GM19467 (cell line): Measurements from ENCODE around the gene SGMS1.
"Not testable (repeated sequence)": the region's sequence is repeated elsewhere in the genome, so short reads cannot be mapped to it uniquely, and the experiment has no call there.

Source experiments
- ATAC-seq: cut with Tn5 transposase; IDR thresholded peaks from one replicate; pipeline ENCODE4 v1.9.1; 2021; ENCODE audit warnings: mild to moderate bottlenecking, moderate library complexity; ENCODE audit not compliant: unreplicated experiment

Gene SGMS1

DNA sequence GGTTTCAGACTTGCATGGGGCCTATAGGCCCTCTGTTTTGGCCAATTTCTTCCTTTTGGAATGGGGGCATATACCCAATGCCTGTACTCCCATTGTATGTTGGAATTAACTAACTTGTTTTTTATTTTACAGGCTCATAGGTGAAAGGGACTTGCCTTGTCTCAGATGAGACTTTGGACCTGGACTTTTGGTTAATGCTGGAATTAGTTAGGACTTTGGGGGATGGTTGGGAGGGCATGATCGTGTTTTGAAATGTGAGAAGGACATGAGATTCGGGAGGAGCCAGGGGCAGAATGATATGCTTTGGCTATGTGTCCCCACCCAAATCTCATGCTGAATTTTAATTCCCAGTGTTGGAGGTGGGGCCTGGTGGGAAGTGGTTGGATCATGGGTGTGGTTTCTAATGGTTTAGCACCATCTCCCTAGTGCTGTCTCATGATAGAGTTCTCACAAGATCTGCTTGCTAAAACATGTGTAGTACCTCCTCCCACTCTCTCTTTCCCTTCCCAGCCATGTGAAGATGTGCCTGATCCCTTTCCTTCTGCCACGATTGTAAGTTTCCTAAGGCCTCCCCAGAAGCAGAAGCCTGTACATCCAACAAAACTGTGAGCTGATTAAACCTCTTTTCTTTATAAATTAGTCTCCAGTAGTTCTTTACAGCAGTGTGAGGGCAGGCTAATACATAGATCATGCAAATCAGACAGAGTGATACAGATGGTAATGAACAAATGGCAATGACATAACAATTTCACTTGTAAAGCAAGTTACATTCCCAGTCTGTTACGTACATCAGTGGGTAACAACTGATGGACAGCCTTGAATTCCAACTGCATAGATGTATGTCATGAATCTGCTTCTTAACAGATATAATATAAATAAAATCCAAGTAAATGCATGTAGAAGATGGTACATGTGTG, 146.2 kb downstream of the SGMS1 start:
- ATAC-seq = no peak

- no peak for ATAC-seq
These were observed 150.0 kb downstream of the SGMS1 start for GRCh38 chr10:50473756-50474155.

DNA sequence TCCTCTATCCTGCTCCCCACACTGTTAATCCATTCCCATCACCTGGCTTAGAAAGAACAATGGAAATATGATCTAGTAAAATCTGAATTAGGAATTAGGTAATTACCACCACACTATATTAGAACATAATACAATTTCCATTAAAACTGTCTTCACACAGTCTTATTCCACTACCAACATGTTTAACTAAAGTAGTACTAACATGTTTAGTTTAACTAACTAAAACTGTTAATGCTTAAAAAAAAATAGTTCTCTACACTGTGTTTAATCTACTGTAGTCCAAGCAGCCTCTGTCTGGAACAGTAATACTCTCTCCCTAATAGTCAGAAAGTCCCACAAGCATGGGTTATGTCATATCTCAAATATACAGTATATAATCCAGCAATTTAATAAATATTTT, 150.8 kb downstream of the SGMS1 start:
- ATAC-seq = no peak

- no peak for ATAC-seq
These were observed 152.2 kb downstream of the SGMS1 start for GRCh38 chr10:50471583-50471975.

DNA sequence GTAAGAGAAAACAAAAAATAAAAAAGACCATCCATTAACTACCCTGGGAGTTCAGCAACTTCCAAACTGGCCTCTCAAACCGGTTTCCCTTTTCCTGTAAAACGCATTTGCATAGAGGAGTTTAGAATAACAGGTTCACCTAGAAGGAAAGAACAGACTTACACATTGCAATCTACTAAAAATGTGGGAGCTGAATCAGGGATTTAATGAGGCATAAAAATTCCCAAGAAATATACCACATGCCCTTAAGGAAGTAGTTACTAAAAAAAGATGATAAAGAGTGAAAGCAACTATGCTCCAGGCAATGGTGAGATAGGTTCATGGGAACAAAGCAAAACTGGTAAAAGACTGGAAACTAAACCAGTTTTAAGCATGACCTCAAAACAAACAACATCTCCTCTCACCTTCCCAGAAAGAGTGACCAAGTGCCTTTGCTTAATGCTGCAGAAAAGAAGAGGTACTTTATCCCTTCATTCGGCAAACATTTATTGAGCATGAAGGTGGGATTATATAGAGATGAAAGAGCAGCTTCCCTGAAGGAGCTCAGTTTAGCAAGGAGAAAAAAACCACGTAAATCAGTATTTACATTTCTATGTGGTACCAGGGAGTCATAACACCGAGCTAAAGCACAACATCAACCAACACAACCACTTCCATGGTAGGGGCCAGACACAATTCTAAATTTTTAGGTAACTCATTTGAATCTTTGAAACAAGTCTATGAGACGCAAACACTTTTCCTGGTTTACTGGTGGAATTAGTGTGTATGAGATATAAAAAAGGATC, 152.8 kb downstream of the SGMS1 start:
- no peak for ATAC-seq

- peak; percentile 53 for ATAC-seq
These were observed 153.4 kb downstream of the SGMS1 start for GRCh38 chr10:50470345-50470744.

DNA sequence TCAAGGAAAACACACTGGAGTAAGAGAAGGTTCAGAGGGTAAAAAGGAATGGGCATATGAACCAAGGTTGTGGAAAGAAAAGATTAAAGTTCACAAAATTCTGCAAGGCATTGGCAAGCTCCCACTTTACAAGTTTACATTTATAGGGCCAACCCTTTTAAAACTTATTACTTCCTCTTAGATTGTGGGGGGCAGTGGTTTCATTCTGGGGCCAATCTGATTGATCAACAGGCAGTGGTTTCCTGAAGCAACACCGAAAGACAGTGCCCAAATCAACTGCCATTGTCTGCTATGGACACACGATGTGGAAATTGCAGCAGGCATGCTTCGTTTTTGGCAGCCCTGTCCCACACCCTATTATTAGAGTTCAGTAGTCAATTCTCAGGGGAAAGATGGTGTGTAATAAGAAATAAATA, 154.0 kb downstream of the SGMS1 start:
- no peak for ATAC-seq

DNA sequence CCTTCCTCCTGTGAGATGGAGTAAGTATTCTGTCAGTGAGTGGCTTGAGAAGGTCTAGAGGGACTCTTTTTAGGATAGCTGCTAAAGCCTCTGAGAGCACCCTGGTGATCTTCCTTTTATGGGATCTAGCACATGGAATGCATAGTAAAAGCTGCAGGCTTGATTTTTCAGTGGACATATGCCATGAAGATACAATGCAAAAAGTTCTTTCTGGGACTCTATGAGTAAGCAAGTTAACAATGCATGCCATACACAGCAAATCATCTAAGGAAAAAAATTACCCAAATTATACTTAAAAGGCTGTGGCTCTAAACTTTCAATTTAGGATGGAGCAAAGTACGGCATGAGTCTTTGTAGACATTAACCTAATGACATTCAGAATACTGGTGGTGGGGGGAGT, 154.5 kb downstream of the SGMS1 start:
- ATAC-seq = no peak

DNA sequence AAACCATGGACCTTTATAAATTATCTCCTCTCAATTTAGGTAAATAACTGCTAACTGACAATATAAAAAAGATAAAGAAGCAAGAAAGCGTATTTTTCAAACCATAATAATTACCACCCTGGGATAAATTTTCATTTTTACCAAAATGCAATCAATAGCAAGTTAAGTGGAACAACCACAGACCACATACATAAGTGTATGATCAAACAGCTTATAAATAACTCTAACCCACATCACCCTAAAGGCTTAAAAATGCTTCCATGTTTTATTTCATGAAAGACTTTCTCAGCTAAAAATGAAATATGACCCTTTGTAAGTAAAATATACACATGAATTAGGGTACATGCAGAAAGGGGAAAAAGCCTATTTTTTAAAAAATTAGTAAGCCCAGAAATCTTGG, 156.5 kb downstream of the SGMS1 start:
- ATAC-seq = no peak

DNA sequence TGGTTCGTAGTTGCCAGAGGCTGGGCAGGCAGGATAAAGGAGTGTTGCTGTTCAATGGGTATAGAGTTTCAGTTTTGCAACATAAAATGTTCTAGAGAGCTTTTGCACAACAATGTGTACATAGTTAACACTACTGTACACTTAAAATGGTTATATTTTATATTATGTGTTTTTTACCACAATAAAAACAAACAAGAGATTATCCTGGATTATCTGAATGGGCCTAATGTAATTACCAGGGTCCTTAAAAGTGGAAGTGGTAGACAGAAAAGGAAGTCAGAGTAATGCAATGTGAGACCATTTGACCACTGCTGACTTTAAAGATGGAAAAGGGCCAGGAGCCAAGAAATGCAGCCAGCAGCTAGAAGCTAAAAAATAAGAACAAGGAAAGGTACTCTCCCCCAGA, 159.7 kb downstream of the SGMS1 start:
- ATAC-seq = no peak

- ATAC-seq = no peak
These were observed 161.9 kb downstream of the SGMS1 start for GRCh38 chr10:50461834-50462233.

DNA sequence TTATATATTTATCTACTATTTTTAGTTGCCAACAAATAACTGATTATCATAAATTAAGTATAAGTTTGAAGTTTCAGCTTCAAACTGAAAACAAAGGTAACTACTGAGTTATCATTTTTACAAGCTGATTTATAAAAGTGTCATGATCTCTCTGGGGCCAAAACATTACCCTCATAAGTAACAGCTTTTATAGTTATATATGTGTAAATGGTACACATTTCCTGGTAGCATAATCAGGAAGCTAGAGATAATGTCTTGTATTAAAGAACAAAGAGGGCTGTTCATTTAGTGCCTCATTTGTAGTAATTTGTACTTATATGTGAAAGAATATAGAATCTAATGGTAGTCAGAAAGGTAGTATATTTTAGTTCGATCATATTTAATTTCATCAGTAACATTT, 162.6 kb downstream of the SGMS1 start:
- no peak for ATAC-seq

DNA sequence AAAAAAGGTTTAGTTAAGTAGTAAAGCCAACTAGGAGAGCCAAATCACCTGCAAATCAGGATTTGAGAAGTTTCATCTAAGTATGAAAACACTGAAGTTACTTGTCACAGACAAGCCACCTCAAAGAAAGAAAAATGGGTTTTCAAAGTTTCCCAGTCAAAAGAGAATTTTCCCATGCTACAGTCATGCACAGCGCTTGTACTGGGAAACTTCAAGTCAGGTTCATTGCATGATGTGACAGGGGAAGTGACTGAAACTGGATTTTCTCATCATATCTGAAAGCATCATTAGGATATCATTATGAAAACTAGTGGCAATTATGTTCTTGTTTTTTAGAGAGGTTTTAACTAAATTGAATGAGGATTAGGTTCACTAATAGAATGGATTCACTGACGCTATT, 167.0 kb downstream of the SGMS1 start:
- ATAC-seq = no peak

GRCh38 chr10:50453940-50454339, 169.8 kb downstream of the SGMS1 start:
- no peak for ATAC-seq

GRCh38 chr10:50452603-50453002, 171.2 kb downstream of the SGMS1 start:
- no peak for ATAC-seq

GRCh38 chr10:50447691-50448090, 176.1 kb downstream of the SGMS1 start:
- ATAC-seq = no peak

DNA sequence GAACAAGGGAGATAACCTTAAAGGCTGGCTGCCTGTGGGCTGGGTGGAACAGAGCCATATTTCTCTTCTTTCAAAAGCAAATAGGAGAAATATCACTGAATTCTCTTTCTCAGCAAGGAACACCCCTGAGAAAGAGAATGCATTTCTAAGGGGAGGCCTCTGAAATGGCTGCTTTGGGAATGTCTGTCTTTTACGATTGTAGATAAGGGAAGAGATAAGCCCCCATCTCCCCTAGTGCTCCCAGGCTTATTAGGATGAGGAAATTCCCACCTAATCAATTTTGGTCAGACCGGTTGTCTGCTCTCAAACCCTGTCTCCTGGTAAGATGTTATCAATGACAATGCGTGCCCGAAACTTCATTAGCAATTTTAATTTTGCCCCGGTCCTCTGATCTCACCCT, 178.0 kb downstream of the SGMS1 start:
- not testable (repeated sequence) for ATAC-seq

DNA sequence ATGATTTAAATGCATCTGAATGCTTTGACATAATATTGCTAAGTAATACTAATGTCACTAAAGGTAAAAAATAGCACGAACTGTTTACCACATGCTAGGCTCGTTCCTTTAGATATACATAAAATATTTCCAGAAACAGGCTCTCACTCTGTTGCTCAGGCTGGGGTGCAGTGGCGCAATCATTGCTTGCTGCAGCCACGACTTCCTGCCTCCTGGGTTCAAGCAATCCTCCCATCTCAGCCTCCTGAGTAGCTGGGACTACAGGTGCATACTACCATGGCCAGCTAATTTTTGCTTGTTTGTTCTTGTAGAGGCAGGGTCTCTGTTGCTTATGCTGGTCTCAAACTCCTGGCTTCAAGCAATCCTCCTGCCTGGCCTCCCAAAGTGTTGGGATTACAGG, 183.3 kb downstream of the SGMS1 start:
- no peak for ATAC-seq

DNA sequence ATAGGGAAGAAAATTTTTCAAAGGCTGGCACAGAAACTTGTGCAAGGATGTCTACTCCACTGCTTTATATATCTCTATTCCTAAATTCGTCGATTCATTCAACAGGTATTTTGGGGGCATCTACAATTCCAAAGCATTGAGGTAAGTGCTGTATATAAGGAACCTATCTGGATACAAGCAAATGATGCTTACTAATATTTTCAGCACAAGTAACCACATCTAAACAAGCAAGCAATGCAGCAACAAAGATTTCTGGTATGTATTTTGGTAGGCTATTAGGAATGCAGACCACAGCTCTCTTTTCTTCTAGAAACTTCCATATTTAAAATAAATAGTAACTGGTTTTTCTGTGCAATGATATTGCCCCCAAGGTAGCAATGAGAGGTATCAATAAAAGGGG, 183.9 kb downstream of the SGMS1 start:
- ATAC-seq = no peak

- ATAC-seq = no peak
These were observed 184.6 kb downstream of the SGMS1 start for GRCh38 chr10:50439187-50439586.

GRCh38 chr10:50438049-50438936, 185.5 kb downstream of the SGMS1 start:
- ATAC-seq = no peak
